Spinal cord (tissue), 10 donors: Measurements from ENCODE around the gene MANEA. TPM values are rescaled to one million over a fixed set of nuclear protein-coding genes. Genes with fewer than 3 reads are reported as not detected.
"Not testable (repeated sequence)": the region's sequence is repeated elsewhere in the genome, so short reads cannot be mapped to it uniquely, and the experiment has no call there.

ENCODE experiments used
- DNase-seq, 6 donors: peaks; one replicate each; pipeline versions ENCODE4 v3.0.0 to v3.0.0-alpha.2; 2013 to 2015; ENCODE audit warnings: low spot score in 6 of 6, low read depth in 4 of 6
- H3K27ac ChIP-seq: one replicate; pipeline ENCODE4 v1.5.1; 2013; ENCODE audit warnings: low read depth, low read length, control low read depth
- H3K27me3 ChIP-seq: one replicate; pipeline ENCODE4 v1.6.1; 2013; ENCODE audit warnings: low read length; ENCODE audit not compliant: control insufficient read depth, insufficient read depth
- H3K36me3 ChIP-seq: one replicate; pipeline ENCODE4 v1.6.1; 2013; ENCODE audit warnings: low read length; ENCODE audit not compliant: control insufficient read depth, insufficient read depth
- H3K4me1 ChIP-seq: one replicate; pipeline ENCODE4 v1.6.1; 2013; ENCODE audit warnings: low read length; ENCODE audit not compliant: control insufficient read depth, insufficient read depth
- H3K4me3 ChIP-seq: one replicate; pipeline ENCODE4 v1.5.1; 2013; ENCODE audit warnings: low read depth, low read length, control low read depth
- H3K9me3 ChIP-seq: one replicate; pipeline ENCODE4 v1.6.1; 2013; ENCODE audit warnings: low read length; ENCODE audit not compliant: control insufficient read depth, insufficient read depth
- WGBS: methylation state at CpG from one replicate; pipeline ENCODE4 v1.1.5; 2013; ENCODE audit warnings: missing lambda C conversion rate; ENCODE audit not compliant: insufficient coverage; 5-methylcytosine and 5-hydroxymethylcytosine counted together
- polyA plus RNA-seq, 2 donors: library from polyadenylated mRNA; unstranded; fragments of 120-200 nt; gene quantifications; one replicate each; pipeline ENCODE4 v1.2.1, GENCODE V29; 2013; ENCODE audit not compliant: insufficient read length in 2 of 2
- total RNA-seq, 2 donors: library from RNA; depleted of rRNA in 1 of 2; stranded (reverse); fragments of 120-200 nt in 1 of 2; fragments of >200 nt in 1 of 2; gene quantifications; one replicate each; pipeline versions ENCODE4 v1.2.3 to v1.2.4, GENCODE V29; 2013 to 2014
- donor health status: healthy.

Gene MANEA
- total and polyA plus RNA-seq, 4 donors, result 12.0 to 39.5 (median 17.4) TPM

DNA sequence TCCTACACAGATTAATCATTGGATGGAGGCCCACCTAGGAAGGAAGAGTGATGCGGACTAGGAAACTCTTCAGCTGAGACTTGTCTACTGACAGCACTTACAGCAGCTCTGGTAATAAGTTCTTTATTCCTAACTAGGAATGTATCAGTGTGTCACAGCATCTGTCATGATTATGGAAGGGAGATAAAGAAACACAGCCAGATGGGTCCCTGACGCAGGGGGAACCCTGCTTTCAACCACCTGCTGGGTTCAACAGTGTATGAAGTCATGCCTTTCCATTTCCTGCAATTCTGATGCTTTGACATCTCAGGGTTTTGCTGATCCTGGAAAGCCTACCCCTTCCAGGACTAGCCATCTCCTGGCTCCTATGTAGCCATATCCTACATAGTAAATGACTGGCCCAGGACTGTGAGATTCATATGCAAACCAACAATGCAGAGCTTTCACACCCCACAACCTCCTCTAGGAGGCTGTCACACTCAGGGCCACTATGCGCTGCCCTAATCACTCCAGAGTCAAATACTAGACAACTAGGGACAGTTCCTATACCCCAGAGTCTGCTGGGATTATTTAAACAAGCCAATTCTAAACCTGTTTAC, 29.0 kb upstream of the MANEA start:
- DNase-seq, result peak in 1 of 6 donors; percentile 16
- Histone ChIP-seq H3K27ac (no peak overlapping the region), H3K36me3 (no peaks in the 10 kb centered on the region), H3K9me3 (no peaks in the 10 kb centered on the region), H3K4me1 (no peaks in the 10 kb centered on the region), H3K27me3 (no peaks in the 10 kb centered on the region), H3K4me3 (no peak overlapping the region)
- 68% methylated on average over 2 of the region's 3 CpGs for WGBS

DNA sequence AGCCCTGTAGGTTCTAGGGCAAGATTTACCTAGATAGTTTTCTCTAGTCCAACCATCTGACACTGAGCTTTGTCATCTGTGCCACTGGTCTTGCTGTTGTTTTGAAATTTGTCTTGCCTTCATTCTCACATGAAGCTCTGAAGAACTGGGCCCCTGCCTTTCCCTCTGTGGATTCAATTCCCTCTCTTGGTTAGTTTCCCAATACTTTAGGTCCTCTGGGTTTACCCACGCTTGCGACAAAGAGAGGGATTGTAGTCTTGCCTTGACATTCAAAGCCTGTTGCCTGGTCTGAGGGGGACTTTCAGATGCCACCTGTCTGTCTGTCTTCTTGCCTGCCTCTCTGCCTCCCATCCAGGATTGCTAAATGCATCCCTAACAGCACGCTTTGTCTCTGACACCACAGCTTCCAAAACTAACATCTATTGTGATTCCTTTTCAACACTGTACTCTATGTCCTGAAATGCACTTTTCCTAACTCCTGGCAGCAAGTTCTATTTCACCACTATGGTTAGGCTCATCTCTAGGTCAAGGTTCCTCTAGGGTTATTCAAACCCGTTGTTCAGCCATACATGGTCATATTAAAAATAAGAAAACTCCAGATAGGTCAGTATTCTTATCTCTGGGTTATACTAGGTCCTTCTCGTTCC, 25.5 kb upstream of the MANEA start:
- Histone ChIP-seq H3K4me1 (no peaks in the 10 kb centered on the region), H3K4me3 (no peak overlapping the region), H3K27me3 (no peaks in the 10 kb centered on the region), H3K27ac (no peak overlapping the region), H3K36me3 (no peaks in the 10 kb centered on the region), H3K9me3 (no peaks in the 10 kb centered on the region)
- 74% methylated on average over 3 of the region's 5 CpGs for WGBS
- DNase-seq, result no peak

DNA sequence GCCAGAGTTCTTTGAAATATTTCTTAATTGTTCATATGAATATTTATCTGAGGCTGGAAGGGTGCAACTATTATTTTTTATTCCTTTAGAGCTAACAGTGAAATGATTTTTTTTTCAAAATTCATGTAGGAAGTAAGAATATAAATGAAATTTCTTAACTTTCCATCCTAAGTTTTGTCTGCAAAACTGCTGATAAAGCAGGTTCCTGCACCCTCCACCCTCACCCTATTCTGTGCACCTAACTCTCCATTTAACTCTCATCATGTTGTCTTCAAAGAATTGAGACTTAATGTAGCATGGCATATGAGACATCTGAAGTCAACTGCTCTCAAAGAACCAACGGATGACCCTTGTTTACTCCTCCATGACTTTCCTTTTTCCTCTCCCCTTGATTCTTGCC, 23.5 kb upstream of the MANEA start:
- WGBS, result 100% methylated on average over 1 of the region's 1 CpG
- Histone ChIP-seq H3K27ac (no peak overlapping the region), H3K4me1 (no peaks in the 10 kb centered on the region), H3K36me3 (no peaks in the 10 kb centered on the region), H3K27me3 (no peaks in the 10 kb centered on the region), H3K4me3 (no peak overlapping the region), H3K9me3 (no peaks in the 10 kb centered on the region)
- DNase-seq, result no peak

DNA sequence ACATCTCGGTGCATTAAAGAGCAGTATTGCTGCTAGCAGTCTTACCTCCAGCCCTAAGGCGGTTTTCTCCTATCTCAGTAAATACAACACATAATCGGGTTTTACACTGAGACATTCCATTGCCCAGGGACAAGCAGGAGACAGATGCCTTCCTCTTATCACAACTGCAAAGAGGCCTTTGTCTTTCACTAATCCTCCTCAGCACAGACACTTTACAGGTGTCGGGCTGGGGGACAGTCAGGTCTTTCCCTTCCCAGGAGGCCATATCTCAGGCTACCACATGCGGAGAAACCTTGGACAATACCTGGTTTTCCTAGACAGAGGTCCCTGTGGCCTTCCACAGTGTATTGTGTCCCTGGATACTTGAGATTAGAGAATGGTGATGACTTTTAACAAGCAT, 16.4 kb upstream of the MANEA start:
- DNase-seq, H3K36me3 ChIP-seq, H3K9me3 ChIP-seq, H3K27me3 ChIP-seq, H3K4me1 ChIP-seq, H3K4me3 ChIP-seq, H3K27ac ChIP-seq: not testable (repeated sequence)
- 81% methylated on average over 4 of the region's 5 CpGs for WGBS

- no peaks in the 10 kb centered on the region for H3K36me3 ChIP-seq
- 96% methylated on average over 3 of the region's 5 CpGs for WGBS
- no peak overlapping the region for H3K4me3 ChIP-seq
- no peak for DNase-seq
- no peaks in the 10 kb centered on the region for H3K9me3 ChIP-seq
- H3K27me3 ChIP-seq, result no peaks in the 10 kb centered on the region
- no peaks in the 10 kb centered on the region for H3K4me1 ChIP-seq
- no peak overlapping the region for H3K27ac ChIP-seq
Observed at GRCh38 chr6:95569560-95569959, 7.8 kb upstream of the MANEA start.

- H3K27me3 ChIP-seq, result no peaks in the 10 kb centered on the region
- H3K4me1 ChIP-seq, result no peaks in the 10 kb centered on the region
- 100% methylated on average over 1 of the region's 2 CpGs for WGBS
Observed at GRCh38 chr6:95572098-95572497, 5.2 kb upstream of the MANEA start.

GRCh38 chr6:95574811-95575210, 2.5 kb upstream of the MANEA start:
- DNase-seq, result peak in 1 of 6 donors; percentile 30
- Histone ChIP-seq H3K4me3 (no peak overlapping the region), H3K27ac (no peak overlapping the region), H3K36me3 (no peaks in the 10 kb centered on the region), H3K4me1 (peaks cover 3% of the 10 kb centered on the region), H3K9me3 (no peaks in the 10 kb centered on the region), H3K27me3 (no peaks in the 10 kb centered on the region)

More at GRCh38 chr6:95572098-95572497, 5.2 kb upstream of the MANEA start:
- no peak for DNase-seq
- no peaks in the 10 kb centered on the region for H3K36me3 ChIP-seq
- H3K27ac ChIP-seq, result no peak overlapping the region
- H3K4me3 ChIP-seq, result no peak overlapping the region
- H3K9me3 ChIP-seq, result no peaks in the 10 kb centered on the region

DNA sequence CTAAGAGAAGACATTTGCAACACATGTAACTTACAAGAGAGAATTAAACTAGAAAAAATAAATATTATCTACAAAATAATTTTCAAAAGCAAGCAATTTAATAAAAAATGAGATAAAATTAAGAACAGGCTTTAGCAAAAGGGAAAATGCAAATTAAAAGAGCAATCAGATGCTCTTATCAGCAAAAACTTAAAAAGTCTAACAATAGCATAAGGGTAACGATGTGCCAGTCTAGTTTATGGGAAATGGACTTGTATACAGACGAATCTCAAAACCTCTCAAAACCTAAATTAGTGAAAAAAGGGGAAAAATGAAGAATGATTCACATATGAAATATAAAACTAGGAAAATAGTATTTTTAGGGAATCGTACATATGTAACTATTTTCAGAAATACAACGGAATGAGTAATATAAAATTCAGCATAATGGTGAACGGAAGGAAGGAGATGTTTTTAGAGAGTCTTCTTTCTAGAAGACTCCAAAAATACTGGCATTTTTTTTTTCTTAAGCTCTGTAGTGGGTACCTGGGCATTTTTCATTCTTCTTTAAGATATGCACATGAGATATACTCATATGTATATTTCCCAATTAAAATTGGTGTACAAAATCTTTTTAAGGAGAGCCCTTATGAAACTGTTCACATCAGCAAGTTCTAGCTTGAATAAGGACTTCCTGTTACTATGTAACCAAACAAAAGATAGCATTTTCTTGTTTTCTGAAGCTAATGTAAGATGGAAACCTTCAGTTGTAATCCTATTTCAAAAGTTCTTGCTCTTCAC, 927 bp upstream of the MANEA start:
- Histone ChIP-seq H3K4me1 (peaks cover 3% of the 10 kb centered on the region), H3K4me3 (peak overlapping the region; percentile 93), H3K27me3 (no peaks in the 10 kb centered on the region), H3K27ac (peak overlapping the region; percentile 95), H3K9me3 (no peaks in the 10 kb centered on the region), H3K36me3 (no peaks in the 10 kb centered on the region)
- WGBS, result no CpG with 5 or more reads among the region's 5 CpGs
- DNase-seq, result peak in 4 of 6 donors; percentile 1 to 17 (median 8)

DNA sequence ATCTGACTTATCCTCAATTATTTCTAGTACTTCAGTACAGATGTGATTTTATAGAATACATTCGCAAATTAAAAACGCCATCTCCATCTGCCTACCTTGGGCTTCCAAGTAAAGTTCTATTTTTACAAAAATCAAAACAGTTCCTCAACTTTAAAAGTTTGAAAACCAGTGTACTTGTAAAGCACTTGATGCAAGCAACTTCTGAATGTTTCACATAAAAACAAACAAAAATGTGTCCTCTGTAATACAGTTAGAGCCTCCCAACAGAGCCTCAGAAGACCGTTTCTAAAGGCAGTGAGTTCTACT, 384 bp upstream of the MANEA start:
- peak overlapping the region; percentile 95 for H3K27ac ChIP-seq
- H3K4me1 ChIP-seq, result peaks cover 3% of the 10 kb centered on the region
- WGBS, result 14% methylated on average over 2 of the region's 3 CpGs
- H3K36me3 ChIP-seq, result no peaks in the 10 kb centered on the region
- H3K27me3 ChIP-seq, result no peaks in the 10 kb centered on the region
- no peaks in the 10 kb centered on the region for H3K9me3 ChIP-seq
- peak in 1 of 6 donors; percentile 20 for DNase-seq
- H3K4me3 ChIP-seq, result peak overlapping the region; percentile 93

DNA sequence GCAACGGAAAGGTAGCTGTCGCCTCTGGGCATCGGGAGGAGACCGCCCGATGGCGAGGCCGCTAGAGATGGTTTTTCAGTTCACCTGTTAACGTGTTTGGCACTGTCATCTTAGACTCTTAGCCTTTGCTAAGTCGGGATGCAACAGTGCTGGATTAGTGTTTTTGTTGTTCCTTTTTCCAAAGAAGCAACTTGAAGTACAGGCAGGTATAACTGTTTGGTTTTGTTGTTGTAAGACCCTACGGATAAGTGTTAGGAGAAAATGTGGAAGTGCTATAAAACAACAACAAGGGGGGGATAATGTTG, 723 bp downstream of the MANEA start:
- 5% methylated on average over 10 of the region's 10 CpGs for WGBS
- Histone ChIP-seq H3K27ac (peak overlapping the region; percentile 95), H3K4me1 (peaks cover 3% of the 10 kb centered on the region), H3K27me3 (no peaks in the 10 kb centered on the region), H3K9me3 (no peaks in the 10 kb centered on the region), H3K36me3 (no peaks in the 10 kb centered on the region), H3K4me3 (peak overlapping the region; percentile 93)
- DNase-seq, result peak in 1 of 6 donors; percentile 2
